Mucosa of rectum (tissue), 2 donors: ENCODE results near the gene ACSS1.

Source experiments
- H3K27ac ChIP-seq, 2 donors: one replicate each; pipeline ENCODE4 v1.7.0; 2013; ENCODE audit warnings: inconsistent platforms in 2 of 2, low read depth in 2 of 2, low read length in 2 of 2
- H3K27me3 ChIP-seq, 2 donors: one replicate each; pipeline ENCODE4 v1.7.0; 2013; ENCODE audit warnings: low read length in 2 of 2; ENCODE audit not compliant: control insufficient read depth in 2 of 2, insufficient read depth in 2 of 2
- H3K36me3 ChIP-seq, 2 donors: one replicate each; pipeline ENCODE4 v1.7.0; 2013; ENCODE audit warnings: low read length in 2 of 2; ENCODE audit not compliant: control insufficient read depth in 2 of 2, insufficient read depth in 2 of 2
- H3K4me1 ChIP-seq, 2 donors: one replicate each; pipeline ENCODE4 v1.7.0; 2013; ENCODE audit warnings: low read length in 2 of 2, mild to moderate bottlenecking in 1 of 2; ENCODE audit not compliant: control insufficient read depth in 2 of 2, insufficient read depth in 2 of 2
- H3K4me3 ChIP-seq, 2 donors: one replicate each; pipeline ENCODE4 v1.7.0; 2013; ENCODE audit warnings: low read length in 2 of 2
- H3K9ac ChIP-seq, 2 donors: one replicate each; pipeline ENCODE4 v1.7.0; 2013; ENCODE audit warnings: low read length in 2 of 2, low read depth in 1 of 2, mild to moderate bottlenecking in 1 of 2
- H3K9me3 ChIP-seq, 2 donors: one replicate each; pipeline ENCODE4 v1.7.0; 2013; ENCODE audit warnings: low read length in 2 of 2; ENCODE audit not compliant: control insufficient read depth in 2 of 2
- donor health status: healthy.
- donor health status: Normal muscosa, but diverticular disease.

Gene ACSS1

GRCh38 chr20:25087186-25087929 is 29.4 kb upstream of the ACSS1 start:
- Histone ChIP-seq H3K9ac (no peak overlapping the region), H3K4me1 (no peaks in the 10 kb centered on the region), H3K27ac (no peak overlapping the region), H3K4me3 (no peak overlapping the region), H3K27me3 (peaks cover 33 to 37% of the 10 kb centered on the region in 2 donors), H3K36me3 (no peaks in the 10 kb centered on the region), H3K9me3 (no peaks in the 10 kb centered on the region)

DNA sequence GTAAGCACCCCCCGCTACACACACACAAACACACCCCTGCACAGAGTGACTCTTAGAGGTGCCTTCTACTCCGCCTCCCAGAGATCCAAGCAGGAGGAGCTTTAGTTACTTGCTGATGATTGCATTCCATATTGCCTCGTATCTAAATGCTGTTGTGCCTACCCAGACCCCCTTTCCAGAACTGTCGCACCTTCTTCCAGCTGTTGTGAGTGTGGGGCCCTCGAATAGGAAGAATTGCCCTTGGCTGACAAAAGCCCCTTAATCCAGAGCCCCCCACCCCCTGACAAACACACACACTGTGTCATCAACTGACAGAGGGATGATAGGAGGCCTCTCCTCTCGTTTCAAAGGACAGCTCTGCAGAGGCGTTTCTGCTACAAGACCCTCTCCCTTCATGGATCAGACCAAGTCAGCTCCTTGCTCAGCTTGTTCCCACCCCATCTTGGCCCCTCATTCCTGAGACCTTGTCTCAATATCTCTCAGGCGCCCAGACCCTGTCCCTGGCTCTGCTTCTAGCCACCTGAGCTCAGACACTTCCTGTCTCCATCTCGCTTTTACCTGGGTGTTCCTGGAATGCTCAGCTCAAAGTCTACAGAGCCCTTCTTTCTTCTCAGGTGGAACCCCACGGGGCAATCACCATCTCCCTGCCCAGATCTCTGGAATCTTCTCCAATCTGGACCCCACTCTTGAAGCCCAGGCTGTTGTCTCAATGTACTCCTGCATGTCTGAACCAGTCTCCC is 28.0 kb upstream of the ACSS1 start:
- Histone ChIP-seq H3K27me3 (peaks cover 45% of the 10 kb centered on the region in 2 donors), H3K4me1 (no peaks in the 10 kb centered on the region), H3K27ac (no peak overlapping the region), H3K9me3 (no peaks in the 10 kb centered on the region), H3K9ac (no peak overlapping the region), H3K36me3 (no peaks in the 10 kb centered on the region), H3K4me3 (no peak overlapping the region)

GRCh38 chr20:25084626-25085187 is 26.8 kb upstream of the ACSS1 start:
- H3K9me3 ChIP-seq = no peaks in the 10 kb centered on the region
- no peak overlapping the region for H3K4me3 ChIP-seq
- H3K4me1 ChIP-seq = no peaks in the 10 kb centered on the region
- no peak overlapping the region for H3K27ac ChIP-seq
- H3K27me3 ChIP-seq = peaks cover 46 to 53% of the 10 kb centered on the region in 2 donors
- no peaks in the 10 kb centered on the region for H3K36me3 ChIP-seq
- no peak overlapping the region for H3K9ac ChIP-seq

DNA sequence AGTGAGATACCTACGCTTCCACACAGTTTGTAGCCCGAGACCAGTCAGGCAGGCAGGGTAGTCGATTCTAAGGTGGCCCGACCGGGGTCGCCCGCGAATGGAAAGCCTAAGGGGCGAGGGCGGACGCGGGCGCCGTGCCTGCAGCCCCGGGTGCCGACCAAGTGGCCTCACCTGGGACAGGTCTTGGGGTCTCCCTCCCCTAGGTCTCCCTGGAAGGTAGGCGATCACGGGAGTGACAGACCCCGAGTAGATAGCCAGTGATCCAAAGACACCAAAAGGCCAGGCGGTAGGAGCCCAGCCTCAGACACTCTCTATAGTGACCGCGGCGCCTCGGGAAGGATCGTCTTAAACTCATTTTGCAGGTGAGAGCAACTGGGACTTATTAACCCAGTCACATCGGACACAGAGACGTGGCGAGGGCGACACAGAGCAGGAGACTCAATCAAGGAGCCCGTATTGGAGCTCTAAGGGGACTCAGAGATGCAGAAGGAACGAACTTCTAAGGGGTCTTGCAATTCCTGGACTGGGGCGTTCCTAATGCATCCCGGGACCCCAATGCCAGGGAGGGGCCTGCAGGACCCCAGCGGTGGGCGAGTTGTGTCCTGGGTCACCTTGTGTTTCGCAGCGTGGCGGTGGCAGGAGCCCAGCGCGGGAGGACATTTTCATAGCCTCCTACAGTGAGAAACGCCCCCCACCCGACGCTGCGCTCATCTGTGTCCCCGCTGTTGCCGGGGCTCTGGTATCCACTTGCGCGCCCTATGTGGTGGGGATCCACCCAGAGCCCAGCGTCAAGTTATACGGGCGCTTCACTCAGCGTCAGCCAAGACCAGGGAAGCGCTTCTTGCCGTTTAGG is 26.1 kb upstream of the ACSS1 start:
- Histone ChIP-seq H3K4me3 (no peak overlapping the region), H3K27ac (no peak overlapping the region), H3K36me3 (no peaks in the 10 kb centered on the region), H3K4me1 (peaks cover 0 to 3% of the 10 kb centered on the region in 2 donors), H3K9me3 (no peaks in the 10 kb centered on the region), H3K9ac (no peak overlapping the region), H3K27me3 (peaks cover 47 to 53% of the 10 kb centered on the region in 2 donors)

GRCh38 chr20:25083141-25083772 is 25.3 kb upstream of the ACSS1 start:
- Histone ChIP-seq H3K9me3 (no peaks in the 10 kb centered on the region), H3K4me3 (no peak overlapping the region), H3K36me3 (no peaks in the 10 kb centered on the region), H3K9ac (no peak overlapping the region), H3K4me1 (peaks cover 3% of the 10 kb centered on the region in 2 donors), H3K27ac (no peak overlapping the region), H3K27me3 (peaks cover 52 to 53% of the 10 kb centered on the region in 2 donors)

- H3K4me1 ChIP-seq = peaks cover 3% of the 10 kb centered on the region in 2 donors
- no peak overlapping the region for H3K4me3 ChIP-seq
- no peak overlapping the region for H3K27ac ChIP-seq
- H3K9me3 ChIP-seq = no peaks in the 10 kb centered on the region
- H3K36me3 ChIP-seq = no peaks in the 10 kb centered on the region
- H3K9ac ChIP-seq = no peak overlapping the region
- H3K27me3 ChIP-seq = peaks cover 52 to 53% of the 10 kb centered on the region in 2 donors
Observed at GRCh38 chr20:25082498-25082873, 24.5 kb upstream of the ACSS1 start.

DNA sequence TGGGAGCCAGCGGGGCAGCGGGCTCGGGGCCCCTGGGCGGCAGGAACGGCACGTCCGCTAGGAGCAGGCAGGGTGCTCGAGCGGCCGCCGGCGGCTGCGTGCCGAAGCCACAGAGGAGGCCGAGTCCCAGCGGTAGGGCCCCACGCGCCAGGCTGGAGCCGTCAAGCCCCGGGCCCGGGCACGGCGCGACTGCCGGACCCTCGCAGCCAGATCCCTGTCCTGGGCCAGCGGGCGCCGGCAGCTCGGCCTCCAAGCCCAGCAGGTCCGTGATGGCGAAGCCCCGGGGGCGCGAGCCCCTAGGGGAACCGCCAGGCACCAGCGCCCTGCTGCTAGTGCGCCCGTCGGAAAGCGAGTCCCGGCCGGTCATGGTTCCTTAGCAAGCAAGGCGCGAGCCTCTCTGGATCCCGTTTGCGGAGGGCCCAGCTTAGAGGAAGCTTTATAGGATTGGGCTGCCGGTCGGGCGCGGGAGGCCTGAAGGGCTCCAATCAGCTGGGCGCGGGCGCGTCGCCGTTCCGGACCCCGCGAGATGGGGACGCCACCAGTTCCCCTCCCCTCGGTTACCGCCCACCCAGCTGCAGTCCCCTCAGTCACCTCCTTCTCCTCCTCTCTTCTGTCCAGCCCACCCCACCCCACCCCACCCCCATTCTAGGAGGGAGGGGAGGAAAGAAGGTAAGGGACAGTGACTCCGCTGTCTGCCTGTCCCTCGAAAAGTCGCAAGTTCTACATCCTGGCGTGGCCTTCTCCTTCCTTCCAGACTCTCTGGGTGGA is 24.0 kb upstream of the ACSS1 start, which contains the start of gene VSX1:
Gene VSX1, minus strand, starts transcription at position 412 of the 768 bp plus-strand sequence. Its CDS starts 45 bp downstream, at position 367.
- H3K4me3 ChIP-seq = no peak within 1 kb of the TSS
- peaks cover 53% of the 10 kb centered on the region in 2 donors for H3K27me3 ChIP-seq
- peaks cover 3% of the 10 kb centered on the region in 2 donors for H3K4me1 ChIP-seq
- H3K9ac ChIP-seq = no peak within 1 kb of the TSS
- no peak within 1 kb of the TSS for H3K27ac ChIP-seq
- no peaks in the 10 kb centered on the region for H3K9me3 ChIP-seq
- no peaks in the 10 kb centered on the region for H3K36me3 ChIP-seq

- Histone ChIP-seq H3K27ac (no peak overlapping the region), H3K4me1 (peaks cover 3% of the 10 kb centered on the region in 2 donors), H3K4me3 (no peak overlapping the region), H3K9me3 (no peaks in the 10 kb centered on the region), H3K27me3 (peaks cover 51 to 53% of the 10 kb centered on the region in 2 donors), H3K9ac (no peak overlapping the region), H3K36me3 (no peaks in the 10 kb centered on the region)
Observed at GRCh38 chr20:25081065-25081729, 23.3 kb upstream of the ACSS1 start.
